Measurements from ENCODE around the gene TMEM221. TPM values are rescaled to one million over a fixed set of nuclear protein-coding genes. Genes with fewer than 3 reads are reported as not detected.
A peak's percentile ranks its signal among the peaks of the same experiment; 100 is the strongest.

Gene TMEM221
- total and polyA plus RNA-seq, 10 donors: 0.03 to 0.20 TPM; not detected in 8

GRCh38 chr19:17414097-17414496 is 34.4 kb downstream of the TMEM221 start:
- Histone ChIP-seq H3K27ac (peak overlapping the region; percentile 42 to 82 (median 70)), H3K36me3 (peaks cover 0 to 63% (median 30%) of the 10 kb centered on the region in 6 donors), H3K27me3 (replicated peaks in 1 of 7) (no peaks in the 10 kb centered on the region), H3K4me3 (no peak overlapping the region), H3K9me3 (no peaks in the 10 kb centered on the region), H3K4me1 (peaks cover 5 to 53% (median 27%) of the 10 kb centered on the region in 6 donors)
- intact Hi-C loops (cut with DNase I; ENCODE audit: low total_unique reads): no loop called here
- TF ChIP-seq POLR2AphosphoS5 (IDR thresholded peaks at IDR 0.05): no peak
- no peak for TF ChIP-seq POLR2A (IDR thresholded peaks at IDR 0.05)
- TF ChIP-seq CTCF (IDR thresholded peaks at IDR 0.05 in 8 of 11, conservative IDR thresholded peaks at IDR 0.05 in 3 of 11): no peak
- WGBS, 5 donors: 93 to 99% (median 94%) methylated on average over 8 of the region's 8 CpGs
- DNase-seq: no peak

GRCh38 chr19:17411801-17412200 is 36.7 kb downstream of the TMEM221 start:
- Histone ChIP-seq H3K4me3 (no peak overlapping the region), H3K27me3 (replicated peaks in 1 of 7) (no peaks in the 10 kb centered on the region), H3K27ac (peak overlapping the region in 5 of 8 donors; percentile 63 to 82 (median 78)), H3K36me3 (peaks cover 0 to 64% (median 30%) of the 10 kb centered on the region in 6 donors), H3K4me1 (peaks cover 15 to 70% (median 43%) of the 10 kb centered on the region in 6 donors), H3K9me3 (no peaks in the 10 kb centered on the region)
- TF ChIP-seq POLR2A (IDR thresholded peaks at IDR 0.05) (no peak), CTCF (IDR thresholded peaks at IDR 0.05 in 8 of 11, conservative IDR thresholded peaks at IDR 0.05 in 3 of 11) (no peak), POLR2AphosphoS5 (IDR thresholded peaks at IDR 0.05) (no peak)
- no peak for DNase-seq
- intact Hi-C loops (cut with DNase I; ENCODE audit: low total_unique reads): no loop called here
- WGBS, 5 donors: 86 to 93% (median 88%) methylated on average over 11 of the region's 11 CpGs

GRCh38 chr19:17409990-17410389 is 38.5 kb downstream of the TMEM221 start:
- no peak for DNase-seq
- no peak for TF ChIP-seq CTCF (IDR thresholded peaks at IDR 0.05 in 8 of 11, conservative IDR thresholded peaks at IDR 0.05 in 3 of 11)
- TF ChIP-seq POLR2A (IDR thresholded peaks at IDR 0.05): no peak
- no peak for TF ChIP-seq POLR2AphosphoS5 (IDR thresholded peaks at IDR 0.05)
- 92 to 96% (median 94%) methylated on average over 9 of the region's 9 CpGs for WGBS, 5 donors
- Histone ChIP-seq H3K9me3 (no peaks in the 10 kb centered on the region), H3K36me3 (peaks cover 0 to 53% (median 20%) of the 10 kb centered on the region in 6 donors), H3K27me3 (replicated peaks in 1 of 7) (no peaks in the 10 kb centered on the region), H3K27ac (no peak overlapping the region), H3K4me1 (peaks cover 20 to 86% (median 58%) of the 10 kb centered on the region in 6 donors), H3K4me3 (no peak overlapping the region)
- intact Hi-C loops (cut with DNase I; ENCODE audit: low total_unique reads): no loop called here

- 4 to 25% (median 8%) methylated on average over 2 of the region's 2 CpGs for WGBS, 5 donors
- intact Hi-C loops (cut with DNase I; ENCODE audit: low total_unique reads): no loop called here
- Histone ChIP-seq H3K9me3 (no peaks in the 10 kb centered on the region), H3K27ac (peak overlapping the region; percentile 91 to 97 (median 94)), H3K4me1 (peaks cover 25 to 85% (median 57%) of the 10 kb centered on the region in 6 donors), H3K36me3 (peaks cover 0 to 36% (median 11%) of the 10 kb centered on the region in 6 donors), H3K27me3 (replicated peaks in 1 of 7) (no peaks in the 10 kb centered on the region), H3K4me3 (peak overlapping the region; percentile 60 to 80 (median 70))
- TF ChIP-seq POLR2AphosphoS5 (IDR thresholded peaks at IDR 0.05) (no peak), POLR2A (IDR thresholded peaks at IDR 0.05) (no peak), CTCF (IDR thresholded peaks at IDR 0.05 in 8 of 11, conservative IDR thresholded peaks at IDR 0.05 in 3 of 11) (no peak)
- DNase-seq: no peak
Observed at GRCh38 chr19:17406887-17407196, 41.6 kb downstream of the TMEM221 start.

Measured in spleen (tissue), 11 donors.